Vagina (tissue), 2 donors: ENCODE measurements around the gene RFESD. TPM values are rescaled to one million over a fixed set of nuclear protein-coding genes. Genes with fewer than 3 reads are reported as not detected.
"Not testable (repeated sequence)": the region's sequence is repeated elsewhere in the genome, so short reads cannot be mapped to it uniquely, and the experiment has no call there.

ENCODE experiments used
- DNase-seq, 2 donors: peaks; one replicate each; pipeline ENCODE4 v3.0.0-alpha.2; 2017; ENCODE audit errors: extremely low spot score in 2 of 2
- H3K27ac ChIP-seq: fragments of 200-600 bp; sonication (generic); one replicate; pipeline ENCODE4 v1.5.1; 2019
- H3K27me3 ChIP-seq: fragments of 200-600 bp; sonication (generic); one replicate; pipeline ENCODE4 v1.5.1; 2019
- H3K36me3 ChIP-seq, 2 donors: fragments of 200-600 bp; sonication (generic); one replicate each; pipeline ENCODE4 v1.5.1; 2017 to 2019
- H3K4me1 ChIP-seq: fragments of 200-600 bp; sonication (generic); one replicate; pipeline ENCODE4 v1.5.1; 2019
- H3K4me3 ChIP-seq, 2 donors: fragments of 200-600 bp; sonication (generic); 1 replicate in 1 of 2; 2 replicates in 1 of 2; pipeline ENCODE4 v1.5.1; 2016 to 2019
- H3K9me3 ChIP-seq: fragments of 200-600 bp; sonication (generic); one replicate; pipeline ENCODE4 v1.5.1; 2019
- POLR2A ChIP-seq, 2 donors: fragments of 450-650 bp; IDR thresholded peaks; one replicate each; pipeline ENCODE4 v1.6.1; 2017; ENCODE audit warnings: antibody characterized with exemption in 2 of 2, mild to moderate bottlenecking in 2 of 2, moderate library complexity in 2 of 2
- POLR2AphosphoS5 ChIP-seq, 2 donors: sonication (generic); formaldehyde crosslinking; IDR thresholded peaks; one replicate each; pipeline ENCODE4 v1.9.0; 2017; ENCODE audit warnings: antibody characterized with exemption in 2 of 2, mild to moderate bottlenecking in 2 of 2, low read depth in 1 of 2; ENCODE audit not compliant: insufficient read depth in 1 of 2
- intact Hi-C: fragments of 100-400 bp; cut with DNase I; formaldehyde crosslinking; loops from one replicate; pipeline ENCODE4 v1.15.1; 2023
- total RNA-seq: library from RNA; depleted of rRNA; stranded (reverse); fragments of >200 nt; gene quantifications from one replicate; pipeline ENCODE4 v1.2.3, GENCODE V29; 2016
- TF ChIP-seq, protein P1 (sequence below), 3 experiments: fragments of 450-650 bp in 2 of 3; fragments of 200-600 bp in 1 of 3; sonication (generic) in 1 of 3; IDR thresholded peaks; one replicate each; pipeline ENCODE4 v1.5.1; 2017 to 2019; ENCODE audit warnings: antibody characterized with exemption in 3 of 3, mild to moderate bottlenecking in 2 of 3, moderate library complexity in 2 of 3

Gene RFESD
- total RNA-seq, 1 donor from 2014 or later, result 1.2 TPM

DNA sequence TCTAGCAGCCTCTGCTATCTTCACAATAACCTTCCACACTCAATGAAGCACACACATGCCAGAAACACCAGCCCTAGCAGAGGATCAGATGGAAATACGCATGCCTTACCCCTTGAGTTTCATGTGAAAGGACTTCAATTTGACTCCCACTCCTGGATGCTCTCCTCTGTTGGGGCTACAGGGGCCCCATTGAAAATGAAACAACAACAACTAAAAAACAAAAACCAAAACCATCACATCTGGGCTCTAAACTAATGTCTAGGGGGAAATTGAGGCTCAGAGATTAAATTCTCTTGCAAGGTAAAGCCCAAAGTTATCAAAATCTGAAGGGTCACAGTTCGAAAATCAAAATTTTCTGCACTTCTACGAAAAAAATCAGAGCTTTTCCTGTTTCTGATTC is 7.9 kb upstream of the RFESD start:
- no peaks in the 10 kb centered on the region for H3K9me3 ChIP-seq
- no peak overlapping the region for H3K4me3 ChIP-seq
- H3K27ac ChIP-seq, result no peak overlapping the region
- TF ChIP-seq, protein P1, sequence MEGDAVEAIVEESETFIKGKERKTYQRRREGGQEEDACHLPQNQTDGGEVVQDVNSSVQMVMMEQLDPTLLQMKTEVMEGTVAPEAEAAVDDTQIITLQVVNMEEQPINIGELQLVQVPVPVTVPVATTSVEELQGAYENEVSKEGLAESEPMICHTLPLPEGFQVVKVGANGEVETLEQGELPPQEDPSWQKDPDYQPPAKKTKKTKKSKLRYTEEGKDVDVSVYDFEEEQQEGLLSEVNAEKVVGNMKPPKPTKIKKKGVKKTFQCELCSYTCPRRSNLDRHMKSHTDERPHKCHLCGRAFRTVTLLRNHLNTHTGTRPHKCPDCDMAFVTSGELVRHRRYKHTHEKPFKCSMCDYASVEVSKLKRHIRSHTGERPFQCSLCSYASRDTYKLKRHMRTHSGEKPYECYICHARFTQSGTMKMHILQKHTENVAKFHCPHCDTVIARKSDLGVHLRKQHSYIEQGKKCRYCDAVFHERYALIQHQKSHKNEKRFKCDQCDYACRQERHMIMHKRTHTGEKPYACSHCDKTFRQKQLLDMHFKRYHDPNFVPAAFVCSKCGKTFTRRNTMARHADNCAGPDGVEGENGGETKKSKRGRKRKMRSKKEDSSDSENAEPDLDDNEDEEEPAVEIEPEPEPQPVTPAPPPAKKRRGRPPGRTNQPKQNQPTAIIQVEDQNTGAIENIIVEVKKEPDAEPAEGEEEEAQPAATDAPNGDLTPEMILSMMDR (IDR thresholded peaks at IDR 0.05), result no peak
- TF ChIP-seq POLR2AphosphoS5 (IDR thresholded peaks at IDR 0.05; ENCODE audit: insufficient read depth in 1 of 2, low read depth in 1 of 2) (no peak), POLR2A (IDR thresholded peaks at IDR 0.05) (no peak)
- no peaks in the 10 kb centered on the region for H3K4me1 ChIP-seq
- intact Hi-C loops, result no loop called here
- H3K36me3 ChIP-seq, result no peaks in the 10 kb centered on the region
- no peak for DNase-seq
- no peaks in the 10 kb centered on the region for H3K27me3 ChIP-seq

DNA sequence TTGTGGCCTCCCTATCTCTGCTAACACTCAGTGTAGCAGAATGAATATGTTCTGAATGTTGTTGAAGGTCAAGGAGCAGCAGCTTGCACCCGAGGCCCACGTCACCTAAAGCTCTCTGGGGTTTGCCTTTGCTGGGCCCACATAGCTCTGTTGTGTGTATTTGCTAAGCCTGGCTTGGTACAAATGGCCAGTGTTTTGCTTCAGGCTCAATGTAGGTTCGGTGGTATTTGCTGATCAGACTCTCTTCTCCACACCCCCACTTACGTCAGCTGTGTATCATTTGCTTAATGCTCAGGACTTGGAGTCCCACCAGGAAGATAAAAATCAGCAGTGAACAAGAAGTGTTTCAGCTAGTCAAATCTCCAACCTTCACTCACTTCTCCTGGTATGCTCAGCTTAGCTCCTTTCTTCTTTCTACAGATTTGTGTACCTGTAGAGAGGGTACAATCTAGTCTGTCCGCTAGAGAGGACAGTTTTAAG is 4.8 kb upstream of the RFESD start:
- Histone ChIP-seq H3K4me3 (no peak overlapping the region), H3K9me3 (no peaks in the 10 kb centered on the region), H3K36me3 (no peaks in the 10 kb centered on the region), H3K27ac (no peak overlapping the region), H3K27me3 (no peaks in the 10 kb centered on the region), H3K4me1 (no peaks in the 10 kb centered on the region)
- intact Hi-C loops, result loop anchor here (10.0 kb wide), 2 partner anchors 203 to 703 kb away; no protein-coding TSS in a partner anchor
- DNase-seq, result no peak
- TF ChIP-seq, protein P1 (IDR thresholded peaks at IDR 0.05), result no peak
- TF ChIP-seq POLR2AphosphoS5 (IDR thresholded peaks at IDR 0.05; ENCODE audit: insufficient read depth in 1 of 2, low read depth in 1 of 2), result peak in 1 of 2 donors; percentile 61

DNA sequence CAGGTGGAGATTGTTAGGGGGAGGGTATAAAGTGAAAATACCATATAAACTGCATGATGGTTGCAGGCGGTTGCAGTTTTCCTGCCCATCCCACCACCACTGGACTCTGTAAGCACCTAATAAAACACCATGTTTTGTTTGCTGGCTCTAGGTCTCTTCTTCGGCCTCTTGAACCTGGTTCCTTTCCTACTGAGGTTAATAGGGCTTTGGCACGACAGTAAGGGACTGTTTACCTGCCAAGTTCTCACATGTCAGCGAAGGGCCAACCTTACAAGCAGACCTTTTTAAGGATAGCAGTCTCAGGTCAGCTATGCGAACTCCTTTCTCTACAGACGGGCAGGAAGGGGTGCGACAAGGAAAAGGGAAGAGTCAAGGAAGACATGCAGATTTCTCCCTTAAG is 3.4 kb upstream of the RFESD start:
- intact Hi-C loops, result loop anchor here (10.0 kb wide), 2 partner anchors 202 to 702 kb away; no protein-coding TSS in a partner anchor
- no peaks in the 10 kb centered on the region for H3K9me3 ChIP-seq
- peaks cover 9% of the 10 kb centered on the region for H3K4me1 ChIP-seq
- no peak for DNase-seq
- no peak overlapping the region for H3K4me3 ChIP-seq
- H3K27ac ChIP-seq, result no peak overlapping the region
- no peaks in the 10 kb centered on the region for H3K36me3 ChIP-seq
- H3K27me3 ChIP-seq, result no peaks in the 10 kb centered on the region
- TF ChIP-seq POLR2AphosphoS5 (IDR thresholded peaks at IDR 0.05; ENCODE audit: insufficient read depth in 1 of 2, low read depth in 1 of 2) (no peak), POLR2A (IDR thresholded peaks at IDR 0.05) (no peak)
- TF ChIP-seq, protein P1 (IDR thresholded peaks at IDR 0.05), result no peak

- Histone ChIP-seq H3K9me3 (no peaks in the 10 kb centered on the region), H3K4me1 (peaks cover 9% of the 10 kb centered on the region), H3K27ac (peak overlapping the region; percentile 97), H3K36me3 (no peaks in the 10 kb centered on the region), H3K4me3 (no peak overlapping the region), H3K27me3 (no peaks in the 10 kb centered on the region)
- TF ChIP-seq, protein P1 (IDR thresholded peaks at IDR 0.05), result peak; percentile 48 to 64 (median 56)
- peak in 1 of 2 donors; percentile 63 for TF ChIP-seq POLR2AphosphoS5 (IDR thresholded peaks at IDR 0.05; ENCODE audit: insufficient read depth in 1 of 2, low read depth in 1 of 2)
- TF ChIP-seq POLR2A (IDR thresholded peaks at IDR 0.05), result no peak
- intact Hi-C loops, result loop anchor here (10.0 kb wide), 2 partner anchors 200 to 700 kb away; no protein-coding TSS in a partner anchor
- DNase-seq, result no peak
Measured at GRCh38 chr5:95644351-95645042, 2.1 kb upstream of the RFESD start.

DNA sequence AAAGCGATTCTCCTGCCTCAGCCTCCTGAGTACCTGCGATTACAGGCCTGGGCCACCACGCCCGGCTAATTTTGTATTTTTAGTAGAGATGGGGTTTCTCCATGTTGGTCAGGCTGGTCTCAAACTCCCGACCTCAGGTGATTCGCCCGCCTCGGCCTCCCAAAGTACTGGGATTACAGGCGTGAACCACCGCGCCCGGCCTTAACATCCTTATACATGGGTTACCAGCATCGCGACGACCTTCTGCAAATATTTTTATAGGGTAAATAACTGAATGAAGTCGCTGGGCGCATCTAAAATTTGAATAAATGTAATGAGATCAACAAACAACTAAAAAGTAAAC is 380 bp upstream of the RFESD start:
- not testable (repeated sequence) for H3K9me3 ChIP-seq, H3K36me3 ChIP-seq, H3K4me1 ChIP-seq, DNase-seq, H3K27me3 ChIP-seq
- H3K4me3 ChIP-seq, result peak overlapping the region; percentile 43 to 65
- intact Hi-C loops, result loop anchor here (2.0 to 10.0 kb wide), 3 partner anchors 85 to 699 kb away; partner anchors contain the start of gene RHOBTB3
- H3K27ac ChIP-seq, result peak overlapping the region; percentile 97
